ENCODE measurements around the gene ETV5. TPM values are rescaled to one million over a fixed set of nuclear protein-coding genes. Genes with fewer than 3 reads are reported as not detected.

ETV5 gene
- total RNA-seq, 2 experiments from 2014 or later = 1.1 to 1.5 TPM

- H3K4me1 Mint-ChIP-seq (ENCODE audit: low read depth) = no peaks in the 10 kb centered on the region
- intact Hi-C loops (cut with micrococcal nuclease) = no loop called here
- DNase-seq = no peak
- H3K36me3 Mint-ChIP-seq (ENCODE audit: low read depth) = no peaks in the 10 kb centered on the region
- no peak overlapping the region for H3K27ac Mint-ChIP-seq
- no peaks in the 10 kb centered on the region for H3K9me3 Mint-ChIP-seq
- CTCF ChIA-PET = no interaction called here
- H3K4me3 Mint-ChIP-seq = no peak overlapping the region
- peaks cover under 1% of the 10 kb centered on the region for H3K27me3 Mint-ChIP-seq (ENCODE audit: low read depth)
Measured at GRCh38 chr3:186138272-186138981, 29.5 kb upstream of the ETV5 start.

GRCh38 chr3:186137051-186137685 is 28.3 kb upstream of the ETV5 start:
- Mint-ChIP-seq H3K27ac (no peak overlapping the region), H3K4me1 (ENCODE audit: low read depth) (no peaks in the 10 kb centered on the region), H3K36me3 (ENCODE audit: low read depth) (no peaks in the 10 kb centered on the region), H3K27me3 (ENCODE audit: low read depth) (no peaks in the 10 kb centered on the region), H3K9me3 (no peaks in the 10 kb centered on the region), H3K4me3 (no peak overlapping the region)
- CTCF ChIA-PET = interaction anchor here (0.5 to 0.7 kb wide), 2 partner anchors 51 to 161 kb away, joined by 3 to 5 read pairs; no protein-coding TSS in a partner anchor
- intact Hi-C loops (cut with micrococcal nuclease) = no loop called here
- DNase-seq = no peak

GRCh38 chr3:186133980-186134379 is 25.1 kb upstream of the ETV5 start:
- H3K27me3 Mint-ChIP-seq (ENCODE audit: low read depth) = no peaks in the 10 kb centered on the region
- no peaks in the 10 kb centered on the region for H3K36me3 Mint-ChIP-seq (ENCODE audit: low read depth)
- no peaks in the 10 kb centered on the region for H3K4me1 Mint-ChIP-seq (ENCODE audit: low read depth)
- CTCF ChIA-PET = no interaction called here
- no peak for DNase-seq
- no peak overlapping the region for H3K4me3 Mint-ChIP-seq
- H3K9me3 Mint-ChIP-seq = no peaks in the 10 kb centered on the region
- intact Hi-C loops (cut with micrococcal nuclease) = no loop called here
- no peak overlapping the region for H3K27ac Mint-ChIP-seq

- Mint-ChIP-seq H3K27ac (no peak overlapping the region), H3K36me3 (ENCODE audit: low read depth) (no peaks in the 10 kb centered on the region), H3K4me1 (ENCODE audit: low read depth) (no peaks in the 10 kb centered on the region), H3K27me3 (ENCODE audit: low read depth) (no peaks in the 10 kb centered on the region), H3K9me3 (no peaks in the 10 kb centered on the region), H3K4me3 (no peak overlapping the region)
- DNase-seq = no peak
- CTCF ChIA-PET = no interaction called here
- intact Hi-C loops (cut with micrococcal nuclease) = no loop called here
Measured at GRCh38 chr3:186132487-186132886, 23.6 kb upstream of the ETV5 start.

- no peak for DNase-seq
- Mint-ChIP-seq H3K36me3 (ENCODE audit: low read depth) (no peaks in the 10 kb centered on the region), H3K27ac (no peak overlapping the region), H3K27me3 (ENCODE audit: low read depth) (no peaks in the 10 kb centered on the region), H3K4me1 (ENCODE audit: low read depth) (no peaks in the 10 kb centered on the region), H3K4me3 (no peak overlapping the region), H3K9me3 (no peaks in the 10 kb centered on the region)
- intact Hi-C loops (cut with micrococcal nuclease) = no loop called here
- CTCF ChIA-PET = interaction anchor here (0.9 kb wide), 1 partner anchor 24 kb away, joined by 3 read pairs; no protein-coding TSS in a partner anchor
Measured at GRCh38 chr3:186129206-186129605, 20.3 kb upstream of the ETV5 start.

- Mint-ChIP-seq H3K4me1 (ENCODE audit: low read depth) (no peaks in the 10 kb centered on the region), H3K4me3 (no peak overlapping the region), H3K36me3 (ENCODE audit: low read depth) (no peaks in the 10 kb centered on the region), H3K27ac (no peak overlapping the region), H3K27me3 (ENCODE audit: low read depth) (peaks cover 1% of the 10 kb centered on the region), H3K9me3 (no peaks in the 10 kb centered on the region)
- no peak for DNase-seq
- CTCF ChIA-PET = no interaction called here
- intact Hi-C loops (cut with micrococcal nuclease) = no loop called here
Measured at GRCh38 chr3:186128158-186128557, 19.3 kb upstream of the ETV5 start.

- no peak overlapping the region for H3K4me3 Mint-ChIP-seq
- peaks cover 1% of the 10 kb centered on the region for H3K27me3 Mint-ChIP-seq (ENCODE audit: low read depth)
- H3K36me3 Mint-ChIP-seq (ENCODE audit: low read depth) = no peaks in the 10 kb centered on the region
- H3K9me3 Mint-ChIP-seq = no peaks in the 10 kb centered on the region
- H3K4me1 Mint-ChIP-seq (ENCODE audit: low read depth) = no peaks in the 10 kb centered on the region
- no peak overlapping the region for H3K27ac Mint-ChIP-seq
- CTCF ChIA-PET = no interaction called here
- intact Hi-C loops (cut with micrococcal nuclease) = no loop called here
- DNase-seq = no peak
Measured at GRCh38 chr3:186127463-186127862, 18.6 kb upstream of the ETV5 start.

- H3K27ac Mint-ChIP-seq = no peak overlapping the region
- H3K4me3 Mint-ChIP-seq = no peak overlapping the region
- no peaks in the 10 kb centered on the region for H3K9me3 Mint-ChIP-seq
- peaks cover 11% of the 10 kb centered on the region for H3K27me3 Mint-ChIP-seq (ENCODE audit: low read depth)
- H3K4me1 Mint-ChIP-seq (ENCODE audit: low read depth) = no peaks in the 10 kb centered on the region
- H3K36me3 Mint-ChIP-seq (ENCODE audit: low read depth) = no peaks in the 10 kb centered on the region
- DNase-seq = no peak
- intact Hi-C loops (cut with micrococcal nuclease) = no loop called here
- CTCF ChIA-PET = no interaction called here
Measured at GRCh38 chr3:186125118-186125517, 16.2 kb upstream of the ETV5 start.

GRCh38 chr3:186124592-186124991 is 15.7 kb upstream of the ETV5 start:
- CTCF ChIA-PET = no interaction called here
- DNase-seq = no peak
- no peak overlapping the region for H3K4me3 Mint-ChIP-seq
- no peaks in the 10 kb centered on the region for H3K9me3 Mint-ChIP-seq
- no peak overlapping the region for H3K27ac Mint-ChIP-seq
- no peaks in the 10 kb centered on the region for H3K4me1 Mint-ChIP-seq (ENCODE audit: low read depth)
- H3K36me3 Mint-ChIP-seq (ENCODE audit: low read depth) = no peaks in the 10 kb centered on the region
- H3K27me3 Mint-ChIP-seq (ENCODE audit: low read depth) = peaks cover 15% of the 10 kb centered on the region
- intact Hi-C loops (cut with micrococcal nuclease) = no loop called here

- H3K9me3 Mint-ChIP-seq = no peaks in the 10 kb centered on the region
Measured at GRCh38 chr3:186123012-186123411, 14.1 kb upstream of the ETV5 start.

GRCh38 chr3:186121968-186122367 is 13.1 kb upstream of the ETV5 start:
- no peak for DNase-seq
- Mint-ChIP-seq H3K36me3 (ENCODE audit: low read depth) (no peaks in the 10 kb centered on the region), H3K4me3 (no peak overlapping the region), H3K9me3 (no peaks in the 10 kb centered on the region), H3K27ac (no peak overlapping the region), H3K27me3 (ENCODE audit: low read depth) (peaks cover 35% of the 10 kb centered on the region), H3K4me1 (ENCODE audit: low read depth) (no peaks in the 10 kb centered on the region)
- CTCF ChIA-PET = no interaction called here
- intact Hi-C loops (cut with micrococcal nuclease) = no loop called here

More at GRCh38 chr3:186123012-186123411, 14.1 kb upstream of the ETV5 start:
- H3K27ac Mint-ChIP-seq = no peak overlapping the region
- CTCF ChIA-PET = no interaction called here
- peaks cover 28% of the 10 kb centered on the region for H3K27me3 Mint-ChIP-seq (ENCODE audit: low read depth)
- intact Hi-C loops (cut with micrococcal nuclease) = no loop called here
- no peak for DNase-seq
- H3K36me3 Mint-ChIP-seq (ENCODE audit: low read depth) = no peaks in the 10 kb centered on the region
- H3K4me3 Mint-ChIP-seq = no peak overlapping the region
- no peaks in the 10 kb centered on the region for H3K4me1 Mint-ChIP-seq (ENCODE audit: low read depth)

- no peak for DNase-seq
- Mint-ChIP-seq H3K4me1 (ENCODE audit: low read depth) (no peaks in the 10 kb centered on the region), H3K27me3 (ENCODE audit: low read depth) (peaks cover 40% of the 10 kb centered on the region), H3K36me3 (ENCODE audit: low read depth) (no peaks in the 10 kb centered on the region), H3K9me3 (no peaks in the 10 kb centered on the region), H3K27ac (no peak overlapping the region), H3K4me3 (no peak overlapping the region)
- intact Hi-C loops (cut with micrococcal nuclease) = no loop called here
- CTCF ChIA-PET = no interaction called here
Measured at GRCh38 chr3:186121278-186121677, 12.4 kb upstream of the ETV5 start.

- no peaks in the 10 kb centered on the region for H3K36me3 Mint-ChIP-seq (ENCODE audit: low read depth)
- no peak overlapping the region for H3K4me3 Mint-ChIP-seq
- DNase-seq = no peak
- CTCF ChIA-PET = no interaction called here
- intact Hi-C loops (cut with micrococcal nuclease) = no loop called here
- H3K4me1 Mint-ChIP-seq (ENCODE audit: low read depth) = no peaks in the 10 kb centered on the region
- H3K9me3 Mint-ChIP-seq = no peaks in the 10 kb centered on the region
- H3K27me3 Mint-ChIP-seq (ENCODE audit: low read depth) = peaks cover 46% of the 10 kb centered on the region
- H3K27ac Mint-ChIP-seq = no peak overlapping the region
Measured at GRCh38 chr3:186119499-186119898, 10.6 kb upstream of the ETV5 start.
